GM15510 (cell line): Measurements from ENCODE around the gene CCDC97.

Source experiments
- POLR2A ChIP-seq: IDR thresholded peaks from 3 replicates; pipeline ENCODE4 v1.6.1; 2011; ENCODE audit warnings: borderline replicate concordance; ENCODE audit not compliant: insufficient read length; ENCODE audit errors: extremely low read depth

The CCDC97 gene

GRCh38 chr19:41359741-41360140 is 49.8 kb downstream of the CCDC97 start:
- no peak for TF ChIP-seq POLR2A

DNA sequence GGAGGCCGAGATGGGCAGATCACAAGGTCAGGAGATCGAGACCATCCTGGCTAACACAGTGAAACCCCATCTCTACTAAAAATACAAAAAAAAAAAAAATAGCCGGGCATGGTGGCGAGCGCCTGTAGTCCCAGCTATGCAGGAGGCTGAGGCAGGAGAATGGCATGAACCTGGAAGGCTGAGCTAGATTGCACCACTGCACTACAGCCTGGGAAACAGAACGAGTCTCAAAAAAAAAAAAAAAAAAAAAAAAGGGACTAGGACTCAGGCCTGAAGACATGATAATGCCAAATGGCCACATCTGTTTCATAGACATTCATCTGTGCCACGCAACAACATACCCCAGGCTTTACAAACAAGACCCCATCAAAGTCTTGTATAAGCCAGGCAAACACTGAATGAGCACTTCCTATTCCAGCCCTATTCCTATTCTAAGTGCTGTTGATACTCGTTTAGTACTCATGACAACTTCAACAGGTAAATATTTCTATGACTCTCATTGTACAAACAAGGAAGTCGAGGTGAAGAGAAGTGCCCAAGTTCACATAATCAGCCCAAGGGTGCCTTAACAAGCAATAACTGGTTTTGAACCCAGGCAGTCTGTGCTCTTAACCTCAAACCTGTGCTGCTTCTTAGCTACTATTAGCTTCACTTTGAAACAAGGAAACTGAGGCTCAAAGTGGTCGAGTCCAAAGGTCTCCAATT is 52.3 kb downstream of the CCDC97 start:
- no peak for TF ChIP-seq POLR2A

DNA sequence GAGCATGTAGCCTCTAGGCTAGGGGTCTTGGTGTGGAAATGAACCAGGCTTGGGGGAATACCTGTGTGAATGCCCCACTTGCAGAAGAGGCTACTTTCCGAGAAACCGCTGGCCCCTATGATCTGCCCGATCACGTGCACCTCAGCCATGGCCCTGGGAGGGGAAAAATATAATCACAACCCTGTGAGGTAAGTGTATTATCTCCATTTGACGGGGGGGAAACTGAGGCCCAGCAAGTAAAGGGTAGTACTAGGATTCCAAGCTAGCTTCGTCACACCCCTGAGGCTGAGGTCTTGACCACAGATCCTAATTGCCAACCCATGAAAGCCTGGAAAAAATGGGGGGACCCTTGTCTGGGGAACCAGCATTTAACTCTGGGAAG is 53.4 kb downstream of the CCDC97 start:
- no peak for TF ChIP-seq POLR2A

GRCh38 chr19:41363753-41364523 is 54.0 kb downstream of the CCDC97 start, which contains the start of gene B9D2:
Gene B9D2, minus strand, starts transcription at chr19:41364149. Its CDS starts 630 bp downstream, at chr19:41363519.
- TF ChIP-seq POLR2A = peak; percentile 71

GRCh38 chr19:41364524-41365391 is 54.8 kb downstream of the CCDC97 start:
- TF ChIP-seq POLR2A = no peak

DNA sequence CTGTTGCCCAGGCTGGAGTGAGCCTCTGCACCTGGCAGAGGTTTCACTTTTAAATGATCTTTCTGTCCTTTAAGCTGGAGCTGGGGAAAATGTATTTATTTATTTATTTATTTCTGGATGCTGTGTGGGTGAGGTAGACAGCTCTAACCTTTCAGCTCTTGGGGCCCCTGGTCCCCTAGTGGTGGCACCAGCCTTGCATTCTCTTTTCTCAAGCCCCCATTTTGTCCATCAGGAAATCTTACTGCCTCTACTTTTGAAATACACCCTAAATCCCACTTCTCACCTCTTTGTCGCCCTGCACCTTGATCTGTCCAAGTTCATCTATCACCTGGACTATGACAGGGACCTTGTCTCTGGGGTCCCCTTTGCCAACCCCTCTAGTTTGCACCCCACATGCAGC is 56.1 kb downstream of the CCDC97 start:
- no peak for TF ChIP-seq POLR2A

GRCh38 chr19:41367848-41368301 is 57.9 kb downstream of the CCDC97 start:
- no peak for TF ChIP-seq POLR2A

- TF ChIP-seq POLR2A = no peak
Observed at GRCh38 chr19:41369769-41370168, 59.8 kb downstream of the CCDC97 start.

DNA sequence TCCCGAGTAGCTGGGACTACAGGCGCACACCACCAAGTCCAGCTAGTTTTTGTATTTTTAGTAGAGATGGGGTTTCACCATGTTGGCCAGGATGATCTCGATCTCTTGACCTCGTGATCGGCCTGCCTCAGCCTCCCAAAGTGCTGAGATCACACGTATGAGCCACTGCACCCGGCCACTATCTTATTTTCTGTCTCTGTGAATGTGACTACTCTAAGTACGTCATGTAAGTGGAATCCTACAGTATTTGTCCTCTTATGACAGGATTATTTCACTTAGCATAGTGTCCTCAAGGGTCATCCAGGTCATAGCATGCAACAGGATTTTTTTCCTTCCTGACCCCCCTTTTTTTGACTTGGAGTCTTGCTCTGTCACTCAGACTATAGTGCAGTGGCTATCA is 61.6 kb downstream of the CCDC97 start:
- no peak for TF ChIP-seq POLR2A

- no peak for TF ChIP-seq POLR2A
Observed at GRCh38 chr19:41372501-41372900, 62.5 kb downstream of the CCDC97 start.

DNA sequence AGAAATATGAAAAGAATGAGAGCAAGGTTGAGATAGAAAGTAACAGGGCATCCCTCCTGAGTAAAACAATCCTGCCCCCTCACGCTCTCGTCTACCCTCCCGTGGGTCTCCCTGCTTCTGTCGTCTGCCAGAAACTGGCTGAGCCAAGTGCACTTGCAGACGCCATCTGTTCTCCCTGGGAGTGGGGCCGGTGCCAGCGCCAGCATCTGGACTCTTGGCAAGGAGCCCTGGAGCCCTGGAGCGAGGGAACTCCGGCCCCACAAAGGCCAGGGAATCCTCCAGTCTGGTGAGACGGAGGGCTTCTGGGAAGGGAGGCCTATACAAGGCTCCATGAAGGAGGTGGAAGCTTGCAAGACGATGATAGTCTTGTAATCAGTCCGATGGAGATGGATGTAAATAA is 64.0 kb downstream of the CCDC97 start:
- no peak for TF ChIP-seq POLR2A
